Mucosa of descending colon (tissue), 3 donors: Measurements from ENCODE around the gene ESYT2. TPM values are rescaled to one million over a fixed set of nuclear protein-coding genes. Genes with fewer than 3 reads are reported as not detected.

Experiments
- ATAC-seq: fragments of 200-7000 bp; cut with Tn5 transposase; one replicate; pipeline ENCODE4 v1.9.1; 2020; ENCODE audit warnings: mild to moderate bottlenecking, moderate library complexity
- DNase-seq, 3 donors: peaks; one replicate each; pipeline ENCODE4 v3.0.0-alpha.2; 2020
- H3K36me3 ChIP-seq: fragments of 200-600 bp; one replicate; pipeline ENCODE4 v1.8.0; 2021; ENCODE audit warnings: low read depth, mild to moderate bottlenecking
- H3K4me1 ChIP-seq: fragments of 200-600 bp; one replicate; pipeline ENCODE4 v1.8.0; 2021; ENCODE audit warnings: low read depth, mild to moderate bottlenecking
- H3K4me3 ChIP-seq: fragments of 200-600 bp; one replicate; pipeline ENCODE4 v1.8.0; 2021; ENCODE audit warnings: mild to moderate bottlenecking
- H3K9me3 ChIP-seq: fragments of 200-600 bp; one replicate; pipeline ENCODE4 v1.8.0; 2021; ENCODE audit warnings: mild to moderate bottlenecking
- CTCF ChIP-seq: fragments of 200-600 bp; IDR thresholded peaks from one replicate; pipeline ENCODE4 v1.8.0; 2022; ENCODE audit warnings: antibody characterized with exemption, mild to moderate bottlenecking
- intact Hi-C, 2 donors: fragments of 100-400 bp; cut with DNase I in 1 of 2; cut with micrococcal nuclease in 1 of 2; formaldehyde crosslinking; loops; one replicate each; pipeline versions ENCODE4 v1.11.0 to v1.11.1; 2022; cut with DNase I, micrococcal nuclease
- total RNA-seq, 3 donors: library from RNA; stranded (reverse); fragmentation: NEBNext Ultra II Directional in 2 of 3; extraction: Animal tissue kit (Norgen Biotek cat#: 25700) in 2 of 3; gene quantifications; one replicate each; pipeline versions ENCODE4 v1.2.1 to v1.2.4, GENCODE V29; 2021 to 2023
- donor health status: DM: no; HTN: no; CAD: no; lungs with moderate emphysema.
- donor health status: DM: no; HTN: no; CAD: no.
- donor health status: DM: no; HTN: yes; CAD: no.

ESYT2 gene
- total RNA-seq, 3 donors from 2014 or later, result 66.8 to 89.3 (median 69.0) TPM

DNA sequence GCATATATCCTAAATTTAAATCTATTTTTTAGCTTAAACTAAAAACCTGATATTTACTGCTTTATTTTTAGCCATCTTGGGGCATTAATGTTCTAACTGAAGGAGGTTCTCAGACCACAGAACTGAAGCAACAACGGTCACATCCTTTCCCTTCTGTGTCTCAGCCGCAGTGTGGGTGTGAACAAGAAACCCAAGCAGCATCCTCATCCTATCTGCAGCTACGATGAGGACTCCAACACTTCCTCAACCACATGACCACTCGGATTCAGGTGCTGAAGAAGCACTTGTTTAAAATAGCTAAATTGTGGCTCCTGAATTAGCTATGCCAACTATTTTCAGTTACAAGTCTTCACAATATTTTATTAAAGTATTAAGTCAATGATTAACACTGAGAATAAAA lies 5.3 kb downstream of the ESYT2 start:
- no peak overlapping the region for H3K4me3 ChIP-seq
- intact Hi-C loops, result no loop called here
- no peaks in the 10 kb centered on the region for H3K36me3 ChIP-seq
- H3K4me1 ChIP-seq, result peaks cover 40% of the 10 kb centered on the region
- no peak for TF ChIP-seq CTCF
- ATAC-seq (peak; percentile 33), DNase-seq (no peak)
- H3K9me3 ChIP-seq, result no peaks in the 10 kb centered on the region

GRCh38 chr7:158821171-158822031 lies 7.9 kb downstream of the ESYT2 start:
- Histone ChIP-seq H3K4me1 (peaks cover 56% of the 10 kb centered on the region), H3K9me3 (no peaks in the 10 kb centered on the region), H3K4me3 (no peak overlapping the region), H3K36me3 (no peaks in the 10 kb centered on the region)
- ATAC-seq (peak; percentile 55), DNase-seq (no peak)
- TF ChIP-seq CTCF, result no peak
- intact Hi-C loops, result no loop called here

GRCh38 chr7:158820656-158821055 lies 8.7 kb downstream of the ESYT2 start:
- intact Hi-C loops, result no loop called here
- Histone ChIP-seq H3K4me3 (no peak overlapping the region), H3K9me3 (no peaks in the 10 kb centered on the region), H3K36me3 (no peaks in the 10 kb centered on the region), H3K4me1 (peaks cover 63% of the 10 kb centered on the region)
- ATAC-seq (no peak), DNase-seq (no peak)
- no peak for TF ChIP-seq CTCF

DNA sequence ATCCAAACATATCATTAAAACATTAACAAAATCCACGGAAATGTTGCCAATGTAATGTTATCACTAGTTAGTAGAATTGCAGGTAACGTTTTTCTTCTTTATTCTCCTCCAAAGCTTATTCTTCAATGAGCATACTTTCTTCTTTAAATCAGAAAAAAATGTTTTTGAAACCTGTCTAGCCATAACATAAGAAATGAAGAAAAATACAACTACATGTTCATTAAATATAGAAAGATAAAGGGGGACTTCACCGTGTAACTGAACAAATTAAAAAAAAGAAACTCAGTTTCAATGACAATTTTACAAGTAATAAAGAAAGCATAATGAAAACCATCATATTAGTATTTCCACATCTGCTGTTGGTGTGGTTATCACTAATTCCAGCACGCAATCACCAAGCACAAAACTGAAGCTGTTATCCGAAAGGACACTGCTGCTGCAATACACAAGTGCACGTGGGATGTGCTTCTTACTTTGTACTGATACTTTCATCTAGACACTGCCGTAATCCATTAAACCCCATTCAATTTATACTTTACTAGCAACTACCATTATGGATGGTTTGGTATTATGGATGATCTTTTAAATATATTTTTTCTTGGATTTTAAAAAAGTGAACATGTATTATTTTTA lies 9.6 kb downstream of the ESYT2 start:
- no peaks in the 10 kb centered on the region for H3K9me3 ChIP-seq
- no peak for TF ChIP-seq CTCF
- H3K4me1 ChIP-seq, result peaks cover 69% of the 10 kb centered on the region
- H3K36me3 ChIP-seq, result no peaks in the 10 kb centered on the region
- DNase-seq, result no peak
- no peak overlapping the region for H3K4me3 ChIP-seq
- no peak for ATAC-seq
- intact Hi-C loops, result no loop called here

- intact Hi-C loops, result no loop called here
- Histone ChIP-seq H3K4me3 (no peak overlapping the region), H3K9me3 (no peaks in the 10 kb centered on the region), H3K36me3 (no peaks in the 10 kb centered on the region), H3K4me1 (peaks cover 69% of the 10 kb centered on the region)
- DNase-seq (peak; percentile 78 to 92 (median 83)), ATAC-seq (peak; percentile 89)
- TF ChIP-seq CTCF, result no peak
Observed at GRCh38 chr7:158818325-158819213, 10.7 kb downstream of the ESYT2 start.
